IgD-negative memory B cell (primary cell): ENCODE data around the gene LOXHD1. TPM values are rescaled to one million over a fixed set of nuclear protein-coding genes. Genes with fewer than 3 reads are reported as not detected.

Source experiments
- H3K27ac Mint-ChIP-seq, 3 donors: one replicate each; pipeline ENCODE4 v1.8.0; 2020 to 2022; ENCODE audit warnings: mild to moderate bottlenecking in 3 of 3, mixed read lengths in 3 of 3, moderate library complexity in 1 of 3
- H3K27me3 Mint-ChIP-seq: one replicate; pipeline ENCODE4 v1.8.0; 2021; ENCODE audit warnings: mixed read lengths
- H3K36me3 Mint-ChIP-seq: one replicate; pipeline ENCODE4 v1.8.0; 2020; ENCODE audit warnings: mild to moderate bottlenecking, mixed read lengths
- H3K4me1 Mint-ChIP-seq, 3 donors: one replicate each; pipeline ENCODE4 v1.8.0; 2020 to 2022; ENCODE audit warnings: mixed read lengths in 3 of 3, mild to moderate bottlenecking in 1 of 3
- H3K4me3 Mint-ChIP-seq, 4 donors: one replicate each; pipeline ENCODE4 v1.8.0; 2020 to 2022; ENCODE audit warnings: mild to moderate bottlenecking in 4 of 4, mixed read lengths in 4 of 4, moderate library complexity in 3 of 4
- H3K9me3 Mint-ChIP-seq, 3 donors: one replicate each; pipeline ENCODE4 v1.8.0; 2020 to 2021; ENCODE audit warnings: mixed read lengths in 3 of 3, mild to moderate bottlenecking in 1 of 3
- polyA plus RNA-seq: library from polyadenylated mRNA; unstranded; fragments of 300-500 nt; fragmentation: Illumina TruSeq; gene quantifications from one replicate; pipeline ENCODE4 v1.2.3, GENCODE V29; 2021

The LOXHD1 gene
- polyA plus RNA-seq, 1 donor from 2014 or later: not detected

DNA sequence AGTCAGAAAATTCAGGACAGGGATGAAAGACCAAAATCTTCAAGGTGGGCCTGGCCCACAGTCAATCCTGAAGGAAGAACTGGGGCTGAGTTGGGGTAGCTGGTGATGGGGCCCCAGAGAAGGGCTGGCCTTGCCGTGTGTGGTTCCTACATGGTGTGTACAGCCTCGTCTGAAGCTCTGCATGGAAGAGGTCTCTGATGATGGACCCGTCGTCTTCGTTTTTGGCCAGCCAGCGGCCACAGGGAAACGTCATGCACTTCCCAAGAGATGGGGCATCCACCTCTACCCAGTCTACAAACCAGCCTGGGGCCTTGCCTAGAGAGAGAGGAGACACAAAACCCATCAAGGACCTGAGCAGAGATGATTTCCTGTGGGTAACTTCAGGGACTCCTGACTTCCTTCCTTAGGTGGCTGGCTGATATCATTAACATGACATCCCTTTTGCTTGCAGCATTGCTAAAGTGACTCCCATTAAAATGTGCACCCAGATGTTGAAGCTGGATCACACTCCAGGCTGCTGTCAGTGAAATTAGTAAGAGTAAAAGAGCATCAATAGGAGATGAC lies 115.3 kb downstream of the LOXHD1 start:
- Mint-ChIP-seq H3K9me3 (no peaks in the 10 kb centered on the region), H3K27me3 (peaks cover 5% of the 10 kb centered on the region), H3K4me3 (no peak overlapping the region), H3K27ac (no peak overlapping the region), H3K36me3 (no peaks in the 10 kb centered on the region), H3K4me1 (no peaks in the 10 kb centered on the region)

DNA sequence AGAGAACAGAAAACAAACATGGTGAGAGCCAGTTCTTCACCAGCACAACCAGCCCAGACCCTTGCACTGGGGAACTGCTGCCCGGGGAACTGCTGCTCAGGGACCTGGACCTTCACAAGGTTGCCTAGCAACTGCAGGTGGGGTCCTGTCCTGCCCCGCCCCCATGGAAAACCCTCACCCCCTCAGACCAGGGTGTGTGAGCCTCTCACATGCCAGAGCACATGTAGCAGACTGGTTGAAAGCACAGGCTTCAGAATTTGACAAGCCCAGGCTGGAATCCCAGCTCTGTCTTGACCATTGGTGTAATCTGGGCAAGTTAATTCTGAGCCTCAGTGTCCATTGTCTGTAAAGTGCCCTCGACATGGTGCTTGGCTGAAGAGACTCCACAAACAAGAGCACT lies 118.6 kb downstream of the LOXHD1 start:
- H3K4me3 Mint-ChIP-seq: no peak overlapping the region
- H3K27me3 Mint-ChIP-seq: peaks cover 5% of the 10 kb centered on the region
- H3K4me1 Mint-ChIP-seq: no peaks in the 10 kb centered on the region
- no peak overlapping the region for H3K27ac Mint-ChIP-seq
- no peaks in the 10 kb centered on the region for H3K9me3 Mint-ChIP-seq
- H3K36me3 Mint-ChIP-seq: no peaks in the 10 kb centered on the region

DNA sequence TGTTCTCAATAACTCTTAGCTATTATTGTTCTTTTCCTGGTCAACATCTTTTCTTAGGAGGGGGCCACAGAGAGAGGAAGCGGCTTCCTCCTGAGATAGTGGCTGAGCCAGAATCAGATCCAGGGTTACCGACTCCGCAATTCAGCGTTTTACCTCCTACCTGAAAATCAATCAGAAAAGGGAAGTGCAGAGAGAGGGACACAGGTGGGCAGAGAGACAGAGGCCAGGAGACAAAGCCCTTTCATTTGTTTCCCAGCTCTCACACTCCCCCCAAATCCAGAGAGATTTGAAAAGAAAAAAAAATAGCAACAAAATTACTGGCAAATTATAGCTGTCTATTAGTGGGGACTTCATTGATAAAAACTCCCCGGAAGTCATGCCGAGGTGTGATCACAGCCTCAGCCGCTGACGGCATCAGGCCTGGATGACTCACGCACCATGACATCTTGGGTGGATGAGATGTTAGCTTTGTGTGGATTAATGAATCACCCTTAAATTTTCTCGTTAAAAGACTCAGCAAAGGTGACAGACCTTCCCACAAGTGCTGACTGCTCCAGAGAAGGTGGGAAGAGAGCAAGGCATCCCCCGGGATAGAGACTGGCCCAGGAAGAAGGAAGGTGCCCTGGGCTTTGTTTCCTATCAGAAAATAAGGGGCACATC lies 120.7 kb downstream of the LOXHD1 start:
- no peaks in the 10 kb centered on the region for H3K36me3 Mint-ChIP-seq
- H3K4me1 Mint-ChIP-seq: no peaks in the 10 kb centered on the region
- no peak overlapping the region for H3K27ac Mint-ChIP-seq
- no peak overlapping the region for H3K4me3 Mint-ChIP-seq
- H3K9me3 Mint-ChIP-seq: no peaks in the 10 kb centered on the region
- peaks cover 5% of the 10 kb centered on the region for H3K27me3 Mint-ChIP-seq

DNA sequence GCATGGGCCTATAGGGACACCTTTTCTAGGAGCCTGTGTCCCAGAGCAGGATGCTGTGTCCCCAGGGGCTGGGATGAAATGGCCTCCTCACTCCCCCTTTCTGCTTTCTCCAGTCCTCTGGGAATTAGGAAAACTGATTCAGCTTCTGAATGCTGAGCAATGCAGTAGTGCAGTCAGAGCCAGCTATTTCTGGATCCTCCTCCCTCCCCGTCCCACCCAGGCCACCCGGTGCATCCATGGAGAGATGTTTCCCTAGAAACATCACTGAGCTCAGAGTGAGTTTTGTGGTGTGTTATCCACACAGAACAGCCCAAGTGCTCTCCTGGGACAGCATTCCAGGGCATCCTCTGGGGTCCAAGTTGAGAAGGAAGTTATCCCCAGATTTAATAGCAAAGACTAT lies 125.5 kb downstream of the LOXHD1 start:
- peaks cover 3% of the 10 kb centered on the region for H3K27me3 Mint-ChIP-seq
- H3K4me3 Mint-ChIP-seq: no peak overlapping the region
- no peak overlapping the region for H3K27ac Mint-ChIP-seq
- no peaks in the 10 kb centered on the region for H3K36me3 Mint-ChIP-seq
- H3K4me1 Mint-ChIP-seq: no peaks in the 10 kb centered on the region
- no peaks in the 10 kb centered on the region for H3K9me3 Mint-ChIP-seq

DNA sequence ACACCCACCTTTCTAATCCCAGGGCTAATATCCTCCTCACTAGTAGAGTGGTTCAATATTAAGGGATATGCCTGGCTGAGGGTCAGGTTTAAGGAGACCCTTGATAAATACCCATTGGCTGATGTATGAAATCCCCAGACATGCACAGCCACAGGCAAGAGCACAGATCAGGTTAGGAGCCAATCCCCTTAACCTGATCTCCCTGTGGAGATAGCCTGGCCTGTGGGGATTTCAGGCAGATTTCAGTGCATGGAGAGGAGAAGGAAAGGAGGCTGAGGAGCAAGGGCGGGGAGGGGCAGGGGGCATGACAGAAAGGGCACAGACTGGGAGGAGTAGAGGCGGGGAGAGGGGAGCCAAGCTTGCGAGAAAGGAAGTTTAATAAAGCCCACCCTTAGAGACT lies 129.0 kb downstream of the LOXHD1 start:
- Mint-ChIP-seq H3K4me3 (no peak overlapping the region), H3K9me3 (no peaks in the 10 kb centered on the region), H3K36me3 (no peaks in the 10 kb centered on the region), H3K4me1 (no peaks in the 10 kb centered on the region), H3K27me3 (peaks cover 8% of the 10 kb centered on the region), H3K27ac (no peak overlapping the region)

DNA sequence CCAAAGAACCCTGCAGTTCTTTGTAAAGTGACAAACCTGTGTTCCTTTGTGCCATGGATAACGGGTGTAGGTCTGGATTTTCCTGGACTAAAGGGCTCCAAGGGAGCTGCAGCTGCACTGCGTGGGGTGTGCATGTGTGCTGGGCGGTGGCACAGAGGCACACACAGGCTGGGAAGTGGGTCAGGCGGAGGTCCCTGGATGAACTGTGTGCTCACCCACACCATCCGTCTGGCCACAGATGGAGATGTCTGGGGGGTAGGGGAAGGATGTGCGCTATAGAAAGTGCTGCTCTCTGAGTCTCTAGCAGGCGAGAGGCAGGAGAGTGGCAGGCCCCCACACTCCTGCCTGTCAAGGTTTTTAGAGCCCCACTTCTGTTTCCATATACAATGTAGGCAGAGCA lies 137.2 kb downstream of the LOXHD1 start:
- H3K4me1 Mint-ChIP-seq: no peaks in the 10 kb centered on the region
- no peak overlapping the region for H3K27ac Mint-ChIP-seq
- peaks cover 5% of the 10 kb centered on the region for H3K27me3 Mint-ChIP-seq
- peak overlapping the region in 1 of 4 donors; percentile 42 for H3K4me3 Mint-ChIP-seq
- H3K36me3 Mint-ChIP-seq: no peaks in the 10 kb centered on the region
- peaks cover 0 to 4% (median 2%) of the 10 kb centered on the region in 3 donors for H3K9me3 Mint-ChIP-seq

DNA sequence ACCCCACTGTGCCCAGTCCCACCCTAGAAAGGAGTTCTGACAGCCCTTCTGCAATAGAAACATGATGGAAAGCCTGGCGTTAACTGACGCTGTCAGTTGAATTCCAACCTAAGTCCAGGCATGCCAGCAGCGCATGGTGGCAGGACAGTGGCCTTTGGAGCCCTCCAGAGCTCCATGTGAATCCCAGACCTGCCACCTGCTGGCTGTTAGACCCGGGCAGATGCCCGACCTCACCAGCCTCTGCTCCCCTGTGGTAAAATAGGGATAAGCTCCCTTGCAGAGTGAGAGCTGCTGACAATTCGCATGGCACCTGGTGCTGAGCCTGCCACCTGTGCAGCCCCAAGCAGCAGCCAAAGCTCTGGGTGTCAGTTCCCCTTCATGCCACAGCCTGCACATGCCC lies 138.6 kb downstream of the LOXHD1 start:
- Mint-ChIP-seq H3K36me3 (no peaks in the 10 kb centered on the region), H3K4me1 (no peaks in the 10 kb centered on the region), H3K9me3 (peaks cover under 1 to 4% (median 2%) of the 10 kb centered on the region in 3 donors), H3K27ac (no peak overlapping the region), H3K4me3 (no peak overlapping the region), H3K27me3 (peaks cover 3% of the 10 kb centered on the region)

DNA sequence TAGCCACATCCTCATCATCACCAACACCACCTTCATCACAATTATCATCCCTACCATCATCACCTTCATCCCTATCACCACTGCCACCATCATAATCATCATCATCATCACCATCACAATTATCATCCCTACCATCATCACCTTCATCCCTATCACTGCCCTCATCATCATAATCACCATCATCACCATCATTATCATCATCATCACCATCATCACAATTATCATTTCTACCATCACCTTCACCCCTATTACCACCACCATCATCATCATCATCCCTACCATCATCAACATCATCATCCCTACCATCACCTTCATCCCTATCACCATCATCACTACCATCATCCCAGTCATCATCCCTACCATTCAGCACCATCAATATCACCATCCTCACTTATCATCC lies 140.5 kb downstream of the LOXHD1 start:
- Mint-ChIP-seq H3K4me3 (no peak overlapping the region), H3K36me3 (no peaks in the 10 kb centered on the region), H3K27ac (no peak overlapping the region), H3K27me3 (peaks cover 4% of the 10 kb centered on the region), H3K9me3 (peaks cover 6 to 7% (median 7%) of the 10 kb centered on the region in 3 donors), H3K4me1 (no peaks in the 10 kb centered on the region)

DNA sequence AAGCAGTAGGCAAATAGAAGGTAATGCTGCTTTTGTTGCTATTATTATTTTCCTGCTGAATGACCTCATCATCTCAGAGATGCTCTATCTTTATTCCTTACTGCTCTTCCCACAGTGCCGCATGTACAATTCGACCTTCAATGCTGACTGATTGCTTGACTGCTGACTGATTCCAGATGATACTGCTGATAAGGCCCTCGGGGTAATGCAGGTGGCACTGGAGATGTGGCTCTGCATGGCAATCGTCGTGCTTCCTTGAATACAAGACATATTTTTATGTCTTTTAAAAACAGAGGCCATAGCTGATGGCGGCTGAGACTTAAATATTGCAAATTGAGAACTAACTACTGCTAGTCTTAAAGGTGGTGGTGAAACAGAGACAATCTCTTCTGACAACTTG lies 146.6 kb downstream of the LOXHD1 start:
- H3K36me3 Mint-ChIP-seq: no peaks in the 10 kb centered on the region
- no peak overlapping the region for H3K4me3 Mint-ChIP-seq
- H3K4me1 Mint-ChIP-seq: no peaks in the 10 kb centered on the region
- peaks cover 3 to 7% (median 5%) of the 10 kb centered on the region in 3 donors for H3K9me3 Mint-ChIP-seq
- no peak overlapping the region for H3K27ac Mint-ChIP-seq
- peaks cover 10% of the 10 kb centered on the region for H3K27me3 Mint-ChIP-seq

DNA sequence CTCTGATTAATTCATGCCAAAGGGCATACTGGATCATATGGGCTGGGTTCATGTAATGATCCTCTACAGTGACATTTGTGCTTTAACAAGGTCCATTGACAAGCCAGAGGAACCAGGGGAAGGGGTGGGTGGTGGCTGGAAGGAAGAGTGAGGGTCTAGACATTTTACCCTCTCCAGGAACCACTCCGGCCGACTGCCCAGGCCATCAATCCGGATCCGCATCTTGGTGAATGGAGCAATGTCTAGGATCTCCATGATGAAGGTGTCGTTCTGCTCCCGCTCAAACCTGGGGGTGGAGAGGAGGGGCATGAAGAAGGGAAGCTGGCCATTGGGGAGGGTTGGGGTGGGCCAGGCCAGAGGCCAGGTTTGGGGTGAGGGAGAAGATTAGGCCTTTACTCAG lies 147.5 kb downstream of the LOXHD1 start:
- Mint-ChIP-seq H3K36me3 (no peaks in the 10 kb centered on the region), H3K27ac (no peak overlapping the region), H3K27me3 (peaks cover 10% of the 10 kb centered on the region), H3K9me3 (peaks cover 3 to 7% (median 5%) of the 10 kb centered on the region in 3 donors), H3K4me3 (no peak overlapping the region), H3K4me1 (no peaks in the 10 kb centered on the region)

DNA sequence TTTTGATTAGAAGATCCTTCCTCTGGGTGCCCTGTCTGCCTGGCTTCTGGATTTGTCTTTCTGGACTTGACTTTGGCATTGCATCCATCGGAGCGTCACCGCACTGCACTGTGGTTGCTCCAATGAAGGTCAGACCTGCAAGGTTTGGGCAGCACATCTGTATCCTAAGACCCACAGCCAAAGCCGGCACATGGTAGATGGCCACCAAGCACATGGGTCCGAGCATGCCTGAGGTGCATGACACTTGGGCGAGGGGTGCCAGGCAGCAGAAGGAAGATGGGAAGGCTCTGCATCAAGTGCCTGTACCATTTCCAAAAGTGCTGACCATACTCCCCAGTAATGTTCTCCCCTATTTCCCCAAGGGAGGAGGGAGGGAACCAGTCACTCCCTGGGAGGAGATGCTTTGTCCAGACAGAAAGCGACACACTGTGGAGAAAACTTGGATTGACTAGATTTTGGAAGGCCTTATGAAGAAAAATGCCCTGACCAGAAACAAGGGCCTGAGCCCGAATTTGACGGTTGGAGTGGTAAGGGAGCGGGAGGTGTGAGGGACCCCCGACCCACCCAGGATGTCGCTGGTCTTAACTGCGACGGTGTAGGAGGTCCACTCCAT lies 149.9 kb downstream of the LOXHD1 start:
- H3K36me3 Mint-ChIP-seq: no peaks in the 10 kb centered on the region
- H3K4me3 Mint-ChIP-seq: no peak overlapping the region
- peaks cover 0 to 2% (median 0%) of the 10 kb centered on the region in 3 donors for H3K9me3 Mint-ChIP-seq
- no peak overlapping the region for H3K27ac Mint-ChIP-seq
- no peaks in the 10 kb centered on the region for H3K4me1 Mint-ChIP-seq
- peaks cover 6% of the 10 kb centered on the region for H3K27me3 Mint-ChIP-seq

DNA sequence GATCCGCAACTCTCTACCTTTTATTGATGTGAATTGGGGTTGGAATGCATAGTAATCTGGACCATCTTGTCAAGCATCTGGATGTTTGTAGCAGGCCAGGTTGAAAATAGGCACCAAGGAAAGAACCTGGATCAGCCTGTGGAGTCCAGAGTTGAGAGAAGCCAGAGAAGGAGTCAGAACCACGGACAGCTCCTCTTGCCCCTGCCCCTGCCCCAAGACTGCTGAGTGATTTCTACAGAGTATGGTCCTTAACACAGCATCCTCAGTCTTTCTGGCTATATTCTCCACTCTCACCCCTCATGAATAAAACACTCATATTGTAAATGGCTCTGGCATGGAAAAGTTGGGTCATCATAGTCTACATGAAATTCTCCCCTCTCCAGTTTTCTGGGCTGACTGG lies 154.6 kb downstream of the LOXHD1 start:
- Mint-ChIP-seq H3K36me3 (no peaks in the 10 kb centered on the region), H3K27ac (no peak overlapping the region), H3K4me3 (no peak overlapping the region), H3K4me1 (no peaks in the 10 kb centered on the region), H3K9me3 (no peaks in the 10 kb centered on the region), H3K27me3 (no peaks in the 10 kb centered on the region)

DNA sequence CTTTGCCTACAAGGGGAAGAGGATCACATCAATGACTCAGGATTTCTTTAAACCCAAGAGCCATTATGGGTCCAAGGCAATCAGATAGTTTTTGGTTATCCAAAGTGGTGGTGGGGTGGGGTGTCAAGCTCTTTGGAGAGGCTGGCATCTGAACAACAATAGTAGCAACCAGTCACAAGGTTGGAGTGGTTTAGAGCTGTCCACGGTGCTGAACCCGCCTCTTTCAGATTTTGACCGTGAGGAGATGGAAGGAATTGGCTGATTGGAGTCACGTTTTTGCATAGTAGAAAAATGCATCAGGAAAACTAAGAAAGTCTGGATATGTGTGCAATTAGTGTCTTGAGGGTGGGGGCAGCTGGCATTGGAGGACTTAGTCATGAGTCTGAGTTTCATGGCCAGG lies 159.9 kb downstream of the LOXHD1 start:
- Mint-ChIP-seq H3K27ac (no peak overlapping the region), H3K27me3 (peaks cover 1% of the 10 kb centered on the region), H3K36me3 (no peaks in the 10 kb centered on the region), H3K4me1 (no peaks in the 10 kb centered on the region), H3K9me3 (peaks cover 0 to 3% (median 3%) of the 10 kb centered on the region in 3 donors), H3K4me3 (no peak overlapping the region)

DNA sequence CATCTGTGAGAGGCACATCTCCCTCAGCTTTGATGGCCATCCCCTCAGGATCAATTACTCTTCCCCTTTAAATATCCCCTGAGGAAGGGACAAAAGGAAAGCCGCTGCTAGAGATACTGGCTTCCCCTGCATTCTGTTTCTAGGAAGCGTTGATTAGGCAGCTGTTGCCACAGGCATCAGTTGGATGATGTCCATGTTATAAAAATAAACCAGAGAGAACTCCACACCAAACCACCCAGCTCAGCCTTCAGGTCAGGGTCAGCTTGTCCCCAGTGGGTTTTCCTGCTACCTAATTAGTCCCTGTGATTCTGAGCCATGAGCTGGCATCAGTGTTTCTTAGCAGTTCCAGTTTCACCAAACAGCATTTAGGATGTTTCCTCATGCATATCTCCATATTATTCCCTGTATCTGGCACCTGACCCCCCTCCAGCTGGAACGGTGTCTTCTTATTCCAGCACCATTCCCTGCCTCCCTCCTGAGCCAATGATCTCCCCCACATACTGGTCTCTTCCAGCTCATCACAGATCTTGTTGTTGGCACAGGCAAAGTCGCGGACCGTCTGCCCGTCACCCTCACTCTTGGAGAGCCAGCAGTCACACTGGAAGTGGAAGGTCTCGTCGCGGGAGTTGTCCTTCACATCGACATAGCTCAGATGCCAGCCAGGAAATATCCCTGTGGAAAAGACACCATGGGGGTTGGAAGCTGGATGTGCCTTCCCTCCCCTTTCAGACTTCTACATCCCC lies 168.4 kb downstream of the LOXHD1 start:
- peak overlapping the region in 1 of 3 donors; percentile 14 for H3K27ac Mint-ChIP-seq
- H3K9me3 Mint-ChIP-seq: peaks cover 0 to 9% (median 6%) of the 10 kb centered on the region in 3 donors
- H3K27me3 Mint-ChIP-seq: peaks cover 5% of the 10 kb centered on the region
- H3K36me3 Mint-ChIP-seq: no peaks in the 10 kb centered on the region
- H3K4me1 Mint-ChIP-seq: no peaks in the 10 kb centered on the region
- no peak overlapping the region for H3K4me3 Mint-ChIP-seq

DNA sequence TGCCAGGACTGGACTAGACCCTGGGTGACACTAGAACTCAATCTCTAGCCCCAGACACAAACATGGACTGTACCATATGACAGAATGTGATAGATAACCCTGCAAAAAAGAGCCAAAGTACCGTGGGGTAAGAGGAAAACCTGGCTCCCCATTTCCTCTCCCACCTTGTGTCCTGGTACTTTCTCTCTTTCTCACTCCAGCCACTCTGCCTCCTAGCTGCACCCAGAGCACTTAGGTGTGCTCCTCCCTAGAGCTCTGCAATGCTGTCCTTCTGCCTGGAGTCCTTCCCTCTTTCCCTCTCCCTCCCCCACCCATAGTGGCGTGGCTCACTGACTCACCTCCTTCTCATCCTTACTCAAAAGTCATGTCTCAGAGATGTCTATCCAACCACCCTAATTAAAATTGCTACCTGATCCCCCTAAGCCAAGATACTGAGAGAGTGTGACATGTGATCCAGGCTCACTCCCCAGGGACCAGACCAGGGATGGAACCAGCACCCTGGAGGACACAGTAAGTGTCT lies 171.3 kb downstream of the LOXHD1 start:
- Mint-ChIP-seq H3K4me3 (no peak overlapping the region), H3K36me3 (peaks cover 1% of the 10 kb centered on the region), H3K9me3 (peaks cover 0 to 8% (median under 1%) of the 10 kb centered on the region in 3 donors), H3K27me3 (peaks cover 7% of the 10 kb centered on the region), H3K4me1 (no peaks in the 10 kb centered on the region), H3K27ac (no peak overlapping the region)
